Lung microvascular endothelial cell (primary cell): ENCODE results near the gene VWDE. TPM values are rescaled to one million over a fixed set of nuclear protein-coding genes. Genes with fewer than 3 reads are reported as not detected.
"Not testable (repeated sequence)": the region's sequence is repeated elsewhere in the genome, so short reads cannot be mapped to it uniquely, and the experiment has no call there.

ENCODE experiments used
- DNase-seq, 2 donors: peaks; one replicate each; pipeline versions ENCODE4 v3.0.0 to v3.0.0-alpha.2; 2010; ENCODE audit warnings: low read depth in 2 of 2
- total RNA-seq: library from RNA; depleted of rRNA; stranded (reverse); fragments of >200 nt; gene quantifications from 2 replicates; pipeline ENCODE4 v1.2.1, GENCODE V29; 2014

The VWDE gene
- total RNA-seq, 1 donor from 2014 or later, result not detected

- no peak for DNase-seq
Observed at GRCh38 chr7:12401538-12402364, 1.9 kb downstream of the VWDE start.

GRCh38 chr7:12398186-12398585 is 5.5 kb downstream of the VWDE start:
- no peak for DNase-seq

GRCh38 chr7:12397671-12398070 is 6.0 kb downstream of the VWDE start:
- no peak for DNase-seq

- DNase-seq, result not testable (repeated sequence)
Observed at GRCh38 chr7:12396670-12397069, 7.0 kb downstream of the VWDE start.

- DNase-seq, result no peak
Observed at GRCh38 chr7:12391922-12392615, 11.6 kb downstream of the VWDE start.

- peak; percentile 60 to 61 for DNase-seq
Observed at GRCh38 chr7:12389089-12389700, 14.5 kb downstream of the VWDE start.

GRCh38 chr7:12386313-12386740 is 17.3 kb downstream of the VWDE start:
- DNase-seq, result no peak

DNA sequence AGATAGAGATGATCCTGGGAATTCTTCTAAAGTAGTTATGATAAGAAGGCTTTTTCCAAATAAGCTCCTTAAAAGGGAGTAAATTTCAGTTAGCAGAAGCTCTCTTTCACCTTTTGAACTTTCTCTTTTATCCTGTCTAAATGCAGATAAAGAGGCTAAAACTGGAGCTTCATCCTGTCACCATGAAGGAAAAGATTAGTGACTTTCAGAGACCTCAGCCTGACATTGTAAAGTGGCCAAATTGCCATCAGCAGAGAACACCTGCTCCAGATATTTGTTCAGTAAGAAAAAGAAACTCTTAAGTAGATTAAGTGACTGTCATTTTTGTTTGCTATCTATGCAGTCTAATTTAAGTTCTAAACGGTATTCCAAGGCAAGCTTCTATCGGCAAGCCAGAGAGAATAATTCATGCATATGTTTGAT is 18.3 kb downstream of the VWDE start:
- no peak for DNase-seq

DNA sequence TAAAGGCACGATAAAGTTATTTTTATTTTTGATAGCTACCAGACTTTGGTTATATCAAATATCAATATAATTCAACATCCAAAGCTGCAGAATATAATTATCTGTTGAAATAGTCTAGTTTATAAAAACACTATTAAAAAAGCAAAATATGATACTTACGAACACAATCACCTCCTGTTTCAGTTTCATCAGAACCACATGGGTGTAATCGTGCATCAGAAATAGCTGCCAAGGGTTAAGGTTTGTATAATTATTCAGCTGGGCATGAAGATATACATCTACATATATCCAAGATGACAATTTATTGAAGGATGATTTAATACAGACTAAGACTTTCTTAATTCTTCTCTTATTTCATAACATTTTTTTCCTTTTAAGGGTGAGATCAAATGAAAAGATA is 20.3 kb downstream of the VWDE start:
- DNase-seq, result no peak

- DNase-seq, result no peak
Observed at GRCh38 chr7:12378389-12378788, 25.3 kb downstream of the VWDE start.

GRCh38 chr7:12377406-12377805 is 26.3 kb downstream of the VWDE start:
- DNase-seq, result no peak

- no peak for DNase-seq
Observed at GRCh38 chr7:12373580-12374263, 29.9 kb downstream of the VWDE start.

DNA sequence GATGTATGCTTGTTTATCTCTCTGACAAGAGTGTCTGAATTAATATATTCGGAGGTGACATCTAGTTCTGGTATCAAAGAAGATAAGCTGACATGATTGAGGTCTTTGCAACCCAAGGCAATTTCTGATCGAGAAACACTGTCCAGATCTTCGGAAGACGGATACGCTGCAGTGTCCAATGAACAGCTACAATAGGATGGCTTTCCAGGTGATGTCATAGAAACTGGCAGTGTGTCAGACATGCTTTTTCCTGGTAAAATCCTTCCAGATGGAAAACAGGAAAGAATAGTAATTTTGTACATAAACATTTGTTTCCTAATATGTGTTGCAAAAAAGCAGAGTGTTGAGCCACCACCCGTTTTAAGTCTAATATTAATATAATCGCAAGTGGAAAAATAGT is 33.4 kb downstream of the VWDE start:
- DNase-seq, result no peak

- DNase-seq, result no peak
Observed at GRCh38 chr7:12369756-12370155, 33.9 kb downstream of the VWDE start.

DNA sequence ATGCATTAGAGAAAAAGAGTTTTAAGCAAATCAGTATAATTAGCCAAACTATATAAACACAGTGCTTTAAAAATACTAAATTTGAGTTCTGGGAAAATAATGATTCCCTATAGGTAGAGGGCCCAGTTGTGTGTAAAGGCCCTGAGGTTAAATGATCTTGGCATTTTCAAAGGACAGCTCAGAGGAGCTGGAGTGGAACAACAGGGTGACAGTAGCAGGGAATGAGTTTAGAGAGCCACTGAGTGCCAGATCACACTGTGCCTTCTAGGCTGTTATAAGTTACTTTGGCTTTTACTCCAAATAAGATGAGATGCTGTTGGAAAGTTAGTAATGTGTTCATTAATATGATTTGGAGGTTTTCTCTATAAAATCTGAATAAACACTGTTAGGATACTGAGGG is 34.6 kb downstream of the VWDE start:
- no peak for DNase-seq

- DNase-seq, result no peak
Observed at GRCh38 chr7:12360948-12361347, 42.7 kb downstream of the VWDE start.

DNA sequence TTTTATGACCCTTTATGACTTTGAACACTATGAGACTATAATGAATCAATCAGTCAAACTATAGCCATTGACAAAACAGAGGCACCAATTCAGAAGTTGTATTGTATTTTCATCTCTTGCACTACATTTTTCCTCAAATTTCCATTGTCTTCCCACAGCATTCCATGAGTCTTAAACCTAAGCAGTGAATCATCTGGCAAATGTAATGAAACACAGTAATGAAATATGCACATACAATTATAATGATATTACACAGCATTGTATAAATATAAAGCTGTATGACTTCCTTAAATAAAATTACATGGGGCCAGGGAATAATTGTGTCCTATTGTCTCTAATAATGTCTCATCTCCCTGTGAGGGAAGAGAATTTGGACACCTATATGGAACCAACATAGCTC is 45.0 kb downstream of the VWDE start:
- no peak for DNase-seq

DNA sequence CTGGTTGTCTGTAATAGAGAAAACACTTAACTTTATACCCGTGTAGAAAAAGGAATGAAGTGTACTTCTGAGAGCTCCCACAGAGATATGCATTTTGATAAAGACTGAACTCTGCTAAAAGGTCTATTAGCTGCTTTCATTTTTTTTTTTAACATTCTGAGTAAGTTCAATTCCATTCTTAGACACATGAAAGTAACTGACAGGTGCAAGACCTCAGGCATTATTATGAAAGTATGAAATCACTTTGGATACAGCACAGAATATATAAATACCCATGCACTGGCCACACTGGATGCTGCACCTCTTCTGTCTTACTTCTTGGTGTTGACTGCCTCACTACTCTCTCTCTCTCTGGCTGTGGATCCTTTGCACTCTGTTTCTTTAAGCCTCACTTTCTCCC is 46.2 kb downstream of the VWDE start:
- DNase-seq, result no peak

DNA sequence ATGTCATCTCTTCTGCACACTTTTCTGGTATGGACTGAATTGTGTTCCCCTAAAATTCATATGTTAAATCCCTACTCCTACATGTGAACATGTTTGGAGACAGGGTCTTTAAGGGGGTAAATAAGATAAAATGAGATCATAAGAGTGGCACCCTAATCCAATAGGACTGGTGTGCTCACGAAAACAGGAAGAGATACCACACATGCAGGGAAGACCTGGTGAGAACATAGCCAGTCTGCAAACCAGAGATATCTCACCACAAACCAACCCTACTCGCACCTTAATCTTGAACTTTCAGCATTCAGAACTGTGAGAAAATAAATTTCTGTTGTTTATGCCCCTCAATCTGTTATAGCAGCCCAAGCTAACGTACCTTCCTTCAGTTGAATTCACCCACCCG is 51.8 kb downstream of the VWDE start:
- no peak for DNase-seq

DNA sequence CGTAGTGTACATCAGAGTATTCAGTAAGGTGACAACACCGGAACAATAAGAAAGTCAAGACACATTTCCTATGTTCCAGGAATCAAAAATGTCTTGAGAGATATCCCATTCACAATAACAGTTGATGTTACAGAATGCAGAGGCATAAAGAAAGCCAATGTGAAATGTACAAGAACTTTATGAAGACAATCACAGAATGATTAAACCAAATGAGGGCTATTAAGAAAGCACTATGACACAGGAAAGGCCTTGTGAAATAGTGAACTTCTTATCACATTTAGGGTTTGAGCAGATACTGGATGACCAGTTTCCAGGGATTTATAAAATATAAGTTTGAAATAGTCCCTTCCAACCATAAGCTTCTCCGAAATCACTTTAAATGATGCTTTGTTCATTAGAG is 52.7 kb downstream of the VWDE start:
- no peak for DNase-seq

DNA sequence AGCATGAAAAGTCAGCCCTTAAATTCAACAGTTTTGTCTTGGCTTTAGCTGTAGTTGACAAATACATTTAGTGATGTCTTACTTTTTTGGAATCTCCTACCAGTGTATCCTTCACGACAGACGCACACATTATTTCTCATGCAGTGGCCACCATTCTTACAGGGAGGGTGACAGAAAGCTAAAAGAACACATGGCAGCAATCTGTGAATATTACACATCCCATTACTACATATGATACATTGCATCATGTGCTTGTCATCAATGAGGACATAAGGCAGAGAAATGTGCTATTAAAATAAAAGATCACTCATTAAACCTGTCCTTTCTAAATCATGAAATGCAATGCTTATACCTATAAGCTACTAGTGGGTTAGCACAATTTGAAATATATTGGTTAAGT is 66.6 kb downstream of the VWDE start:
- DNase-seq, result no peak
